Measurements from ENCODE around the gene SPINK6.

SPINK6 gene

DNA sequence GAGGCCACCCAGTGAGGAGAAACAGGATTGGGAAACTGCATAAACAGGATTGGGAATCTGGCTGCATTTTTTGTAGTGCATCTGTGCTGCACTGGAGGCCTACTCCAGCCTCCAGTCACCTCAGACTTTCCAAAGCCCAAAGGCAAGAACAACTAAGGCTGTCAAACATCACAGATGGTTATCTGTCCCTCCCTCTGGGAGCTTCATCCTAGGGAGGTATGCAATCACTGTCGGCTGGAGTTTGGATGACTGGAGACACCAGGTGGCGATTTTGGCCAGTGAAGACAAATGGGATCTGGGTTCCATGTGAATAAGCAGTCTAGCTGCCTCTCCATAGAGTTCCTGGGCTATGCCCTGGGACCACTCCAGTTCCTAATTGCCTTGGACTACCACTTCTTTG, 56.4 kb downstream of the SPINK6 start:
- Mint-ChIP-seq H3K4me1 (no peaks in the 10 kb centered on the region), H3K4me3 (no peak overlapping the region), H3K9me3 (peaks cover 16% of the 10 kb centered on the region), H3K27ac (no peak overlapping the region), H3K36me3 (no peaks in the 10 kb centered on the region)
- no peak for DNase-seq (ENCODE audit: low spot score in 2 of 2)
- ATAC-seq: no peak

DNA sequence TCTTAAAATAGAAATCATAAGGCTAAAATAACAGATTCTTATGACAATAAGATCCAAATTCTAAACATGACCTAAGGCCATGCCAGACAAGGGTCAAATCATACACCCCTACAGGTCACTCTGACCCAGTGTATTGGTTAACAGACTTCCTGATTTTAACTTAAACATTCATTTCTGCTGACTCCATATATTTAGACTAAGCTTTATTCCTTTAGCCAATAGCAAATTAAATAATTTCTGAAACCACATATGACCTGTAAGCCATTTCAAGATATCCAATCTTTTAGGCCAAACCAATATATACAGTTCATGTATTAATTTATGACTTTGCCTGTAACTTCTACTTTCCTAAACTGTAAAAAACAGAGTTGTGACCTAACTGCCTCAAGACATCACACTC, 58.4 kb downstream of the SPINK6 start:
- Mint-ChIP-seq H3K27ac (no peak overlapping the region), H3K4me1 (no peaks in the 10 kb centered on the region), H3K4me3 (no peak overlapping the region), H3K9me3 (peaks cover 20% of the 10 kb centered on the region), H3K36me3 (no peaks in the 10 kb centered on the region)
- DNase-seq (ENCODE audit: low spot score in 2 of 2): no peak
- ATAC-seq: no peak

Measured in stimulated activated effector memory CD8-positive, alpha-beta T cell treated with anti-CD3 and anti-CD28 coated beads, Interleukin-12 subunit alpha, Interleukin-12 subunit beta, amount 100 ng/mL, for 72 hours (primary cell).